Heart right ventricle (tissue), 16 donors: Measurements from ENCODE around the gene SRGAP3. TPM values are rescaled to one million over a fixed set of nuclear protein-coding genes. Genes with fewer than 3 reads are reported as not detected.

ENCODE experiments used
- ATAC-seq, 8 donors: fragments of 200-7000 bp; cut with Tn5 transposase; one replicate each; pipeline ENCODE4 v1.9.1; 2020; ENCODE audit warnings: mild to moderate bottlenecking in 8 of 8, moderate library complexity in 8 of 8, moderate number of reproducible peaks in 1 of 8
- DNase-seq, 2 donors: peaks; one replicate each; pipeline ENCODE4 v3.0.0-alpha.2; 2020
- H3K27ac ChIP-seq, 10 donors: fragments of 200-600 bp; sonication (generic) in 2 of 10; one replicate each; pipeline versions ENCODE4 v1.5.0 to v1.8.0; 2020 to 2022; ENCODE audit warnings: mild to moderate bottlenecking in 3 of 10
- H3K27me3 ChIP-seq, 7 donors: fragments of 200-600 bp; one replicate each; pipeline ENCODE4 v1.8.0; 2021 to 2022; ENCODE audit warnings: mild to moderate bottlenecking in 2 of 7
- H3K36me3 ChIP-seq, 9 donors: fragments of 200-600 bp; sonication (generic) in 1 of 9; one replicate each; pipeline versions ENCODE4 v1.5.0 to v1.8.0; 2020 to 2022; ENCODE audit warnings: mild to moderate bottlenecking in 2 of 9
- H3K4me1 ChIP-seq, 9 donors: fragments of 200-600 bp; sonication (generic) in 1 of 9; one replicate each; pipeline versions ENCODE4 v1.5.0 to v1.8.0; 2020 to 2022; ENCODE audit warnings: mild to moderate bottlenecking in 4 of 9
- H3K4me3 ChIP-seq, 10 donors: fragments of 200-600 bp; sonication (generic) in 2 of 10; one replicate each; pipeline versions ENCODE4 v1.5.0 to v1.8.0; 2020 to 2022; ENCODE audit warnings: mild to moderate bottlenecking in 7 of 10, moderate library complexity in 2 of 10
- H3K9me3 ChIP-seq, 11 donors: fragments of 200-600 bp in 10 of 11; sonication (generic) in 2 of 11; one replicate each; pipeline versions ENCODE4 v1.5.0 to v1.8.0; 2013 to 2022; ENCODE audit warnings: mild to moderate bottlenecking in 2 of 11, control low read depth in 1 of 11, moderate library complexity in 1 of 11
- WGBS, 2 donors: extraction: QIAGEN DNeasy Blood & Tissue Kit; methylation state at CpG; one replicate each; pipeline ENCODE4 v1.1.7; 2013; ENCODE audit warnings: inconsistent platforms in 1 of 2; 5-methylcytosine and 5-hydroxymethylcytosine counted together
- intact Hi-C, 10 donors: fragments of 100-400 bp; cut with DNase I; formaldehyde crosslinking; loops; one replicate each; pipeline versions ENCODE4 v1.11.1 to v1.14.2; 2022
- polyA plus RNA-seq, 2 donors: library from polyadenylated mRNA; stranded (reverse); fragments of 200-250 nt; gene quantifications; one replicate each; pipeline ENCODE4 v1.2.3, GENCODE V29; 2013
- total RNA-seq, 10 donors: library from RNA; stranded (reverse); fragmentation: NEBNext Ultra II Directional in 3 of 10; extraction: Animal tissue kit (Norgen Biotek cat#: 25700) in 3 of 10; gene quantifications; one replicate each; pipeline versions ENCODE4 v1.2.1 to v1.2.4, GENCODE V29; 2021 to 2023
- TF ChIP-seq, protein P1 (sequence below), 9 donors: fragments of 200-600 bp; sonication (generic) in 2 of 9; IDR thresholded peaks; one replicate each; pipeline versions ENCODE4 v1.5.0 to v1.8.0; 2021 to 2022; ENCODE audit warnings: antibody characterized with exemption in 9 of 9, mild to moderate bottlenecking in 5 of 9, moderate library complexity in 1 of 9
- donor health status: Arrhythmogenic right ventricular cardiomyopathy.
- donor health status: ischemic (EF 13 %, LVEDD 7.1; RV severe dilation, severe dysfunction).
- donor health status: healthy with polysubstance abuse.
- donor health status: DM: no; HTN: yes; CAD: no.
- donor health status: DM: no; HTN: no; CAD: no.
- donor health status: ischemic (EF 25% LVEDD 6.9; RV normal size, moderate dysfunction).
- donor health status: ischemic (EF 25% LVEDD 5.7; RV mildly dilated, moderate dysfunction).
- donor health status: healthy.
- donor health status: DM: yes; HTN: yes; CAD: no.
- donor health status: Ischemic cardiomyopathy.
- donor health status: ischemic (EF 35%, LVEDD 5.7; RV mildly dilated, moderate dysfunction).
- donor health status: nonischemic (EF 11% LVEDD 7.7; RV severe dilation, severe dysfunction).
- donor health status: DM: yes; HTN: yes; CAD: no.
- donor health status: PGD.
- donor health status: ischemic (EF 29% LVEDD 5.4; RV normal size, mild dysfunction).
- donor health status: nonischemic (EF 23%, LVEDD 6.1; RV moderate dilation, normal function).

Gene SRGAP3
- total and polyA plus RNA-seq, 12 donors: 0.67 to 16.1 (median 10.6) TPM

DNA sequence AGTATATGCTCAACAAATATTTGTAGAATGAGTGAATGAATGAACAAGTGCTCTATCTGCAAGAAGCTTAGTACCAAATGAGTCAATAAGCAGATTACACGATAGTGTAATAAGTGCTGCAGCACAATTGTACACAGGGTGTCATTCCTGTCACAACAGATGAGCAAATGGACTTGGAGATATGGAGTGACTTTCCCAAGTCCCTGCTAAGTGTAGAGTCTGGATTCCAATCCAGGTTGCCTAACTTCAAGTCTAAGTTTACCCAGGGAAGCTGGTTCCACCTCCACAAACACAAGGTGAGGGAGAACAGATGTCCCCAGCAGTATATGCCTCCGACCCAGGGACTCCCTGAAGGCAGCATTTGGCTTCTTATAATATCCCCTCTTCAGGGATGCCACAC, 208.4 kb downstream of the SRGAP3 start:
- Histone ChIP-seq H3K36me3 (peaks cover 0 to 3% (median 0%) of the 10 kb centered on the region in 9 donors), H3K4me1 (peaks cover 0 to 20% (median 18%) of the 10 kb centered on the region in 9 donors), H3K27me3 (no peaks in the 10 kb centered on the region), H3K4me3 (no peak overlapping the region), H3K9me3 (no peaks in the 10 kb centered on the region), H3K27ac (no peak overlapping the region)
- TF ChIP-seq, protein P1, sequence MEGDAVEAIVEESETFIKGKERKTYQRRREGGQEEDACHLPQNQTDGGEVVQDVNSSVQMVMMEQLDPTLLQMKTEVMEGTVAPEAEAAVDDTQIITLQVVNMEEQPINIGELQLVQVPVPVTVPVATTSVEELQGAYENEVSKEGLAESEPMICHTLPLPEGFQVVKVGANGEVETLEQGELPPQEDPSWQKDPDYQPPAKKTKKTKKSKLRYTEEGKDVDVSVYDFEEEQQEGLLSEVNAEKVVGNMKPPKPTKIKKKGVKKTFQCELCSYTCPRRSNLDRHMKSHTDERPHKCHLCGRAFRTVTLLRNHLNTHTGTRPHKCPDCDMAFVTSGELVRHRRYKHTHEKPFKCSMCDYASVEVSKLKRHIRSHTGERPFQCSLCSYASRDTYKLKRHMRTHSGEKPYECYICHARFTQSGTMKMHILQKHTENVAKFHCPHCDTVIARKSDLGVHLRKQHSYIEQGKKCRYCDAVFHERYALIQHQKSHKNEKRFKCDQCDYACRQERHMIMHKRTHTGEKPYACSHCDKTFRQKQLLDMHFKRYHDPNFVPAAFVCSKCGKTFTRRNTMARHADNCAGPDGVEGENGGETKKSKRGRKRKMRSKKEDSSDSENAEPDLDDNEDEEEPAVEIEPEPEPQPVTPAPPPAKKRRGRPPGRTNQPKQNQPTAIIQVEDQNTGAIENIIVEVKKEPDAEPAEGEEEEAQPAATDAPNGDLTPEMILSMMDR (IDR thresholded peaks at IDR 0.05): no peak
- intact Hi-C loops: no loop called here
- WGBS, 2 donors: 71 to 92% methylated on average over 2 of the region's 2 CpGs
- no peak for ATAC-seq
- DNase-seq: no peak

DNA sequence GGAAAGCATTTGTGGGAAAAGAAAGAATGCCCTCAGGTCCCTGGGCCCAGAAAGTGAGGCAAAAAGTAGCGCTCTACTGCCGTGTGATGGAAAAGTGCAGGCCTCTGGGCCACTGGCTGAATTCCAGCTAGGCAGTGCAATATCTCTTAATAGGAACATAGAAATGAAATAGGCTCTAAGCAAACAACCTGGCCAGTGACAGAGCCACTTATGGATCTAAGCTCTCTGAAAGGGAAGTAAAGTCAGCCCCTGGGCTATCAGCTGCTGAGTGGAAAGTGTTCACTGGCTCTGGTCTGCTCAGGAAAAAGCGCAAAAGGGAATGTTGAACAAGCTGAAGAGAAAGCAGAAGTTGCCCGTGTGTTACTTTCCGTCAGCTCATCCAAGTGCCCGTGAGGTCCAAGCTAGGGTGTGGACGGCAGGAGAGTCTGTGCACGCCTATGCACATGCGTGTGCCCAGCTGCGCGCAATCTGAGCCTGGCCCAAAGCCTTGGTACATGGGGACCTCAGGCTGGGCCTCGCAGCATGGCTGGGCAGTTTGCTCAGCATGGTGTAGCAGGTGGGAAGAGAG, 212.2 kb downstream of the SRGAP3 start:
- no peaks in the 10 kb centered on the region for H3K27me3 ChIP-seq
- H3K27ac ChIP-seq: peak overlapping the region in 9 of 10 donors; percentile 10 to 74 (median 51)
- peaks cover 0 to 27% (median 23%) of the 10 kb centered on the region in 9 donors for H3K4me1 ChIP-seq
- peak; percentile 44 to 49 for DNase-seq
- WGBS, 2 donors: 60 to 66% methylated on average over 12 of the region's 12 CpGs
- H3K36me3 ChIP-seq: no peaks in the 10 kb centered on the region
- TF ChIP-seq, protein P1 (IDR thresholded peaks at IDR 0.05): no peak
- no peak overlapping the region for H3K4me3 ChIP-seq
- intact Hi-C loops: no loop called here
- peak; percentile 44 to 82 (median 71) for ATAC-seq
- no peaks in the 10 kb centered on the region for H3K9me3 ChIP-seq

DNA sequence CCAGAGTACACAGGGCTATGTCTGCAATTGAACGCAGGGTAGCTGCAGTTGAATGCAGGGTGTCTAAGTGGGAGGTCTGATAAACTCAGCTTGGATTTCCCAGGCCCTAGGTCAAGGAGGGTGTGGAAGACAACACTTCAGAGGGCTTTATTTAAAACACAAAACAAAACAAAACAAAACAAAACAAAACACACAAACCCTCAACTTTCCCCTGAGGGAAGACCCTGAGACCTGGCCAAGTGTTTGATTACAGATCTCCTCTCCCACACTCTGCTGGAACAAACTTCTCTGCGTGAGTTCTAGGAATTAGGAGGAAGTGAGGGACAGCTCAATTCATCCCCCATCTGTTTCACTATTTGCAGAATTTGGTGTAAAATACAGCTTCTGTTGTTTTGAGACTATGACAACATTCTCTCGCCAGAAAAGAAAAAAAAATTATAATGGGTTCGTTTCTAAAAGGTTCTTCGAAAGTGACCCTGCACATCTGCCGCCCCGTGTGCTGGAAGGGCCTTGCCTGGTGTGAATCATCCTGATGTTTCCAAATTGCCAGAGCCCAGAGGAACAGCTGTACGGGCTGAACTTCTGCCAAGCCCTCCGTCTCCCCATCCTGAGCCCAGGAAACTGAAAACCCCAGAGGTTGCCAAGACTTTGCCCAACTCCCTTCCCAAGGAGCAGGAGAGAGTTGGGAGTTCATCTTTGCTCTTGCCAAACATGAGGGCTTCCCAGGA, 212.9 kb downstream of the SRGAP3 start:
- DNase-seq: peak; percentile 49 to 70
- TF ChIP-seq, protein P1 (IDR thresholded peaks at IDR 0.05): no peak
- peak overlapping the region in 9 of 10 donors; percentile 10 to 74 (median 51) for H3K27ac ChIP-seq
- H3K4me1 ChIP-seq: peaks cover 0 to 27% (median 23%) of the 10 kb centered on the region in 9 donors
- intact Hi-C loops: no loop called here
- H3K9me3 ChIP-seq: no peaks in the 10 kb centered on the region
- no peaks in the 10 kb centered on the region for H3K27me3 ChIP-seq
- peak; percentile 56 to 93 (median 77) for ATAC-seq
- 28 to 34% methylated on average over 9 of the region's 9 CpGs for WGBS, 2 donors
- H3K36me3 ChIP-seq: no peaks in the 10 kb centered on the region
- H3K4me3 ChIP-seq: no peak overlapping the region

DNA sequence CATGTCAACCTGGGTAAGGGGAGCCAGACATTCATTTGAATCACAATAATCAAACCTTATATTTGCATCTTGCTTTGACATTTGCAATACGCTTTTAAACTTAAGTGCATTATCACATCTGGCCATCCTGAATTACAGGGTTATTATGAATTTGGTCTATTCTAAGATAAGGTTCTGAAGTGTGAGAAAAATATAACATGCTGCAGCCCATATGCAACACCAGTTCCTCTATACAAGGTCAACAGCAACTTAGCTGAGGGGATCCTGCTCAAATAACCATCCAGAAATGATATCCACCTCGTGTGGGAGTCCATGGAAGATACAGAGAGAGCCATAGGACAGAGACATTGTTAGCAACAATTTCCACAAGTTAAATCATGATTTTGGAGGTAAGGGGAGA, 213.5 kb downstream of the SRGAP3 start:
- H3K4me3 ChIP-seq: no peak overlapping the region
- intact Hi-C loops: no loop called here
- no peaks in the 10 kb centered on the region for H3K36me3 ChIP-seq
- no peaks in the 10 kb centered on the region for H3K27me3 ChIP-seq
- 62 to 68% methylated on average over 2 of the region's 2 CpGs for WGBS, 2 donors
- H3K4me1 ChIP-seq: peaks cover 0 to 27% (median 23%) of the 10 kb centered on the region in 9 donors
- ATAC-seq (no peak), DNase-seq (no peak)
- H3K9me3 ChIP-seq: no peaks in the 10 kb centered on the region
- TF ChIP-seq, protein P1 (IDR thresholded peaks at IDR 0.05): no peak
- H3K27ac ChIP-seq: peak overlapping the region in 4 of 10 donors; percentile 13 to 74 (median 48)
